HepG2 (cell line): ENCODE data around the gene SCYL1. TPM values are rescaled to one million over a fixed set of nuclear protein-coding genes. Genes with fewer than 3 reads are reported as not detected.

Source experiments
- ARNTL ChIP-seq: sonication (generic); formaldehyde crosslinking; IDR thresholded peaks from 2 replicates; pipeline ENCODE4 v1.4.0; 2020; ENCODE audit warnings: mild to moderate bottlenecking, missing genetic modification reagents
- CC2D1A ChIP-seq: sonication (generic); formaldehyde crosslinking; IDR thresholded peaks from 2 replicates; pipeline ENCODE4 v1.8.1; 2023; ENCODE audit warnings: mild to moderate bottlenecking, missing genetic modification reagents
- DBP ChIP-seq: sonication (generic); formaldehyde crosslinking; IDR thresholded peaks from 2 replicates; pipeline ENCODE4 v1.4.0; 2020; ENCODE audit warnings: missing genetic modification reagents; ENCODE audit errors: not compliant biosample characterization
- HNRNPL ChIP-seq: fragments of 200-400 bp; formaldehyde crosslinking; IDR thresholded peaks from 2 replicates; pipeline ENCODE4 v1.6.1; 2017; ENCODE audit warnings: mild to moderate bottlenecking, low read depth, low read length
- MED8 ChIP-seq: sonication (generic); formaldehyde crosslinking; IDR thresholded peaks from 2 replicates; pipeline ENCODE4 v1.8.1; 2023; ENCODE audit warnings: mild to moderate bottlenecking, missing genetic modification reagents; ENCODE audit not compliant: insufficient replicate concordance
- NONO ChIP-seq, 2 experiments: fragments of 450-650 bp in 1 of 2; sonication (generic) in 1 of 2; formaldehyde crosslinking in 1 of 2; IDR thresholded peaks in 1 of 2; conservative IDR thresholded peaks in 1 of 2; 2 replicates each; pipeline versions ENCODE4 v1.6.1 to v1.8.0; 2017 to 2022; ENCODE audit warnings: mild to moderate bottlenecking in 1 of 2, missing genetic modification reagents in 1 of 2, moderate library complexity in 1 of 2
- RARG ChIP-seq: sonication (generic); formaldehyde crosslinking; IDR thresholded peaks from 2 replicates; pipeline ENCODE4 v1.4.0; 2020; ENCODE audit warnings: low read depth, mild to moderate bottlenecking, missing genetic modification reagents
- SMAD9 ChIP-seq: sonication (generic); formaldehyde crosslinking; IDR thresholded peaks from 2 replicates; pipeline ENCODE4 v1.5.1; 2020; ENCODE audit warnings: mild to moderate bottlenecking, missing genetic modification reagents
- SNAI1 ChIP-seq: sonication (generic); formaldehyde crosslinking; IDR thresholded peaks from 2 replicates; pipeline ENCODE4 v1.5.0; 2020; ENCODE audit warnings: mild to moderate bottlenecking, missing genetic modification reagents, borderline replicate concordance
- TP53 ChIP-seq: sonication (generic); formaldehyde crosslinking; conservative IDR thresholded peaks from 2 replicates; pipeline ENCODE4 v1.4.0; 2020; ENCODE audit warnings: missing genetic modification reagents
- ZFP91 ChIP-seq: sonication (generic); formaldehyde crosslinking; IDR thresholded peaks from 2 replicates; pipeline ENCODE4 v1.9.0; 2022; ENCODE audit warnings: missing genetic modification reagents, mild to moderate bottlenecking, borderline replicate concordance
- ZNF142 ChIP-seq: sonication (generic); formaldehyde crosslinking; IDR thresholded peaks from 2 replicates; pipeline ENCODE4 v1.4.0; 2020; ENCODE audit warnings: missing genetic modification reagents
- ZNF362 ChIP-seq: sonication (generic); formaldehyde crosslinking; IDR thresholded peaks from 2 replicates; pipeline ENCODE4 v1.4.0; 2020; ENCODE audit warnings: missing genetic modification reagents, mild to moderate bottlenecking, borderline replicate concordance
- ZNF441 ChIP-seq: sonication (generic); formaldehyde crosslinking; IDR thresholded peaks from 2 replicates; pipeline ENCODE4 v1.7.0; 2021; ENCODE audit warnings: missing genetic modification reagents, borderline replicate concordance
- ZNF781 ChIP-seq: sonication (generic); formaldehyde crosslinking; IDR thresholded peaks from 2 replicates; pipeline ENCODE4 v1.5.1; 2020; ENCODE audit warnings: borderline replicate concordance, mild to moderate bottlenecking, missing genetic modification reagents; ENCODE audit errors: not compliant biosample characterization
- ZNF891 ChIP-seq: sonication (generic); formaldehyde crosslinking; IDR thresholded peaks from 2 replicates; pipeline ENCODE4 v1.5.0; 2020; ENCODE audit warnings: mild to moderate bottlenecking, missing genetic modification reagents
- polyA plus RNA-seq, 8 experiments: library from polyadenylated mRNA; depleted of rRNA in 3 of 8; stranded (reverse) in 7 of 8; unstranded in 1 of 8; fragments of >200 nt; fragmentation: Illumina TruSeq in 4 of 8; extraction: Trizol in 4 of 8; gene quantifications; 2 replicates each; pipeline versions ENCODE4 v1.2.1 to v1.2.3, GENCODE V29; 2011 to 2016; ENCODE audit warnings: low read depth in 4 of 8, missing spikeins in 1 of 8, mixed read lengths in 1 of 8; ENCODE audit not compliant: insufficient read depth in 1 of 8
- total RNA-seq, 5 experiments: library from RNA; depleted of rRNA; stranded (reverse); fragments of >200 nt; fragmentation: Illumina TruSeq; extraction: Trizol; gene quantifications; 2 replicates each; pipeline ENCODE4 v1.2.3, GENCODE V29; 2016; ENCODE audit warnings: low read depth in 1 of 5

Gene SCYL1
- total and polyA plus RNA-seq, 2 of the 13 experiments (the other 11 are each of a cell fraction or from before 2014, with no cell fraction given): 65.9 to 103 TPM

- peak; percentile 30; the same call in 1 of the 2 replicates for TF ChIP-seq ZNF362
- peak; percentile 78; the same call in 1 of the 2 replicates for TF ChIP-seq HNRNPL
- no peak for TF ChIP-seq TP53 (CRISPR knock-in tag)
- TF ChIP-seq ZNF781 (CRISPR knock-in tag): peak; percentile 49
- TF ChIP-seq ARNTL (CRISPR knock-in tag): 0 out of 2 replicates have a peak, but pooled peaks have one; percentile 17
- peak; percentile 50; the same call in 1 of the 2 replicates for TF ChIP-seq ZFP91 (CRISPR knock-in tag)
- no peak for TF ChIP-seq CC2D1A (CRISPR knock-in tag)
- TF ChIP-seq DBP (CRISPR knock-in tag): no peak
- TF ChIP-seq ZNF891 (CRISPR knock-in tag): 0 out of 2 replicates have a peak, but pooled peaks have one; percentile 39
- TF ChIP-seq ZNF142 (CRISPR knock-in tag): no peak
- TF ChIP-seq ZNF441 (CRISPR knock-in tag): no peak
- 0 out of 2 replicates have a peak, but pooled peaks have one; percentile 47 for TF ChIP-seq RARG (CRISPR knock-in tag)
- no peak for TF ChIP-seq SMAD9 (CRISPR knock-in tag)
- 0 out of 2 replicates have a peak, but pooled peaks have one; percentile 45 for TF ChIP-seq SNAI1 (CRISPR knock-in tag)
- no peak for TF ChIP-seq NONO (IDR thresholded peaks at IDR 0.05)
- 0 out of 2 replicates have a peak, but pooled peaks have one; percentile 15 for TF ChIP-seq NONO (CRISPR knock-in tag; conservative IDR thresholded peaks at IDR 0.05)
- TF ChIP-seq MED8 (CRISPR knock-in tag): peak; percentile 30
Observed at GRCh38 chr11:65558930-65559509, 34.1 kb downstream of the SCYL1 start (continued).
